HG02759 (cell line): ENCODE results near the gene GRXCR1.
A peak's percentile ranks its signal among the peaks of the same experiment; 100 is the strongest.

Experiments
- ATAC-seq: cut with Tn5 transposase; IDR thresholded peaks from one replicate; pipeline ENCODE4 v1.9.1; 2021; ENCODE audit warnings: mild to moderate bottlenecking, moderate library complexity; ENCODE audit not compliant: unreplicated experiment

GRXCR1 gene

DNA sequence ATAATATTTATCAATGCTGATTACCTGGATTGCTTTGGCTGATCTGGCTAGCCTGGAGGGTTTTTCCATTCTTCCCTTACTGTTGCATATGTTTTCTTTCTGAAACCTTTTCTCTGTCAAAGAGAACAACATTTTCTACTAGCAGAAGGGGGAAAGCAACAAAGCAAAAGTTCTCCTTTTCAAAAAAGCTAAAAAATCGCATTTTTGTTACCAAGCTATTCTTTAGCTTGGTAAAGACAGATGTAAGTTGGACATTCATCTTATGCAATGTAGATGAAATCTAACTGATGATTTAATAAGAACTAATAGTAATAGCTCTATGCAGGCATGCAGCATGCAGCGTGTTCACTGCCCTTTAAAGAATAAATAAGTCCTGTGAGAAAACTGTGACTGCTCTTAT, at the start of gene GRXCR1:
Gene GRXCR1, plus strand, starts transcription at position 301 of the 400 bp plus-strand sequence. CDS start 554 bp downstream, outside the sequence.
- no peak for ATAC-seq

- no peak for ATAC-seq
Measured at GRCh38 chr4:42843694-42844093, 48.8 kb upstream of the GRXCR1 start.

DNA sequence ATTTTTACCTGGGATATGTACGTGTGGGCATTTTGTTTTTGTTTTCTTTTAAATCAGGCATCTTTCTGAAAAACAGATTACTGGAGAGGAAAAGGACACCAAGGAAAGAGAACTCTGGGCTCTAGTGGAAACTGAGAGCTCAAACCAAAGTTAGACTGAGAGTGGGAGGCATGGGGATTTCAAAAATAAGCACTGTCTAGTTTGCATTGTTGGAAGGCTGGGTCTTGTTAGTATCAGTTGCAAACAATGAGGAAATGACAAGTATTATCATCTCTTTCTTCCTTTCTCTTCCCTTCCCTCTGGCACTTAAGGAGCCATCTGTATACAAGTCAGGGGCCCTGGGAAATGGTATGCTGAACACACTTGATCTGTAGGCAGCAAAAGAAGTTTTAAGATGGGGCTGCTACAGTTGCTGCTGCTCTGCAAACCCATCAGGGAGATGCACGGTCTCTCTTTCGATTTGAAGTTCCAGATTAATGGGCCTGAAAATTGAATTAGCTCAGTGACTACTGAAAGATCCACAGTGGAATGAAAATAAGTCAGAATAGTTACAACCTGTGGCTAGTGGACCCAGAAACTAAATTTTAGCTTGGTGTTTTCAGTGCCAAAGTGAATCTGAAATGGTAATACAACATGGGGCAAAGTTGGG, 48.0 kb upstream of the GRXCR1 start:
- ATAC-seq, result no peak

DNA sequence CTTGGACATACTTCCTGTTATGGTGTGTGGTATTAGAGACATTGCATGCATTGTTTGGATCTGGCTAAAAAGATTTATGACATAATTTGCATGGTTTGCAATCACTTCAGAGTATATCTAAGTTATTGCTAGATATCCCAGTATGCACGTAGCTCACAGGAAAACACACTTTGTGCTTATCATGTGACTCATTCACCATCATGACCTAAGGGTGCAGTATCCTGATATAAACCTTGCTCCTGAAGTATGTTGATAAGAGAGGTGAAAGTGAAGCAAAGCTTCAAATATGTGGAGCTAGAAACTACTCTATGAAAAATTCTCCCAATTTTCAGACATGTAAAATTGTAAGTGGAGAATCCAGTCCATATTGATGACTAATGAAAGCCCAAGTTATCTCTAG, 46.9 kb upstream of the GRXCR1 start:
- ATAC-seq, result no peak

- ATAC-seq, result no peak
Measured at GRCh38 chr4:42855779-42856178, 36.7 kb upstream of the GRXCR1 start.

- ATAC-seq, result peak; percentile 87
Measured at GRCh38 chr4:42865572-42866189, 26.8 kb upstream of the GRXCR1 start.

GRCh38 chr4:42871261-42871660, 21.3 kb upstream of the GRXCR1 start:
- no peak for ATAC-seq

DNA sequence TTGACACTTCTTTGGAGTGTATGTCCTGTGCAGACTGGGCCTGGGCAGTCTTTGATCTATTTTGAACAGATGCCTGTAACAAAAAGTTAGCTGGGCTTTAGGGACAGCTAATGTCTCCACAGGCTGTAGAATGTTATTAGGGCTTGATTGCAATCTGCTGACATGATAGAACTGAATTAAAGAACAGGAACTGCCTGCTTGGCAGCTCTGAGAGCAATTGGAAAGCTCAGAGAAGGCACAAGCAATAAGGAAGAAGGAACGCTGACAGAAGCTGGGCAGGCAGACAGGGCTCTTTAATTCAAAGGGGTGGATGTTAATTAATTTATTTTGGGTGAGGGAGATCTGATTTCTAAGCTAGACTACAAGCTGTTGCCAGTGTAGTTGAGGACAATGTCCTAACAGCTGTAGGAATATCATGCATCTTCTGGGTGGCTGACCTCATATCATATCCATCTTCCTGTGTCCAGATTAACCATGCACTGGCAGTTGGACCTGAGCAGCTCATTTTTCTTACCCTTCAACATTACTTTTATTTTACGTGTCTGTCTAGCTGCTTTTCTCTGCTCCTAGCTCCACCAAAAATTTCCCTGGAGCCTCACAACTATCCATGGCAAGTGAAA, 20.7 kb upstream of the GRXCR1 start:
- no peak for ATAC-seq

GRCh38 chr4:42878863-42879262, 13.7 kb upstream of the GRXCR1 start:
- ATAC-seq, result no peak

GRCh38 chr4:42881253-42881652, 11.3 kb upstream of the GRXCR1 start:
- no peak for ATAC-seq

- ATAC-seq, result no peak
Measured at GRCh38 chr4:42891644-42892043, 869 bp upstream of the GRXCR1 start.

GRCh38 chr4:42895452-42895851, 2.9 kb downstream of the GRXCR1 start:
- ATAC-seq, result no peak

DNA sequence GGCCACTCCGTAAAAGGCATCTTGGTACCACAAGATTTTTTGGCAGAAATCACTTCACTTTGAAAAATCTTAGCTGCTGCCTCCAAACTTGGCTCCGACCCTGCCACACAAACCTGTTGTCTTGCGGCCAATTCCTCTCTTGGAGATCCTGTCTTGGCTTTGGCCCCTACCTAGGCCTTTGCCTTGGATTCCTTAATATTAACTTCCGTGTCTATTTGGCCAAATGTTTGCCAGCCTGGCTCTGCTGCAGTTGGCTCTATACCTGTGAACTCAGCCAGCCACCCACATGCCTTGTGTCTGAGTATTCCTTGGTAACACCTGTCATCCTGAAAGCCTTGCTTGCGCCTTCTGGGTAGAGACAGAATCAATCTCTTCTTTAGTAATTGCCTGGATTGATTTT, 12.5 kb downstream of the GRXCR1 start:
- no peak for ATAC-seq

- no peak for ATAC-seq
Measured at GRCh38 chr4:42905591-42905990, 13.1 kb downstream of the GRXCR1 start.

- ATAC-seq, result no peak
Measured at GRCh38 chr4:42906341-42906740, 13.8 kb downstream of the GRXCR1 start.

DNA sequence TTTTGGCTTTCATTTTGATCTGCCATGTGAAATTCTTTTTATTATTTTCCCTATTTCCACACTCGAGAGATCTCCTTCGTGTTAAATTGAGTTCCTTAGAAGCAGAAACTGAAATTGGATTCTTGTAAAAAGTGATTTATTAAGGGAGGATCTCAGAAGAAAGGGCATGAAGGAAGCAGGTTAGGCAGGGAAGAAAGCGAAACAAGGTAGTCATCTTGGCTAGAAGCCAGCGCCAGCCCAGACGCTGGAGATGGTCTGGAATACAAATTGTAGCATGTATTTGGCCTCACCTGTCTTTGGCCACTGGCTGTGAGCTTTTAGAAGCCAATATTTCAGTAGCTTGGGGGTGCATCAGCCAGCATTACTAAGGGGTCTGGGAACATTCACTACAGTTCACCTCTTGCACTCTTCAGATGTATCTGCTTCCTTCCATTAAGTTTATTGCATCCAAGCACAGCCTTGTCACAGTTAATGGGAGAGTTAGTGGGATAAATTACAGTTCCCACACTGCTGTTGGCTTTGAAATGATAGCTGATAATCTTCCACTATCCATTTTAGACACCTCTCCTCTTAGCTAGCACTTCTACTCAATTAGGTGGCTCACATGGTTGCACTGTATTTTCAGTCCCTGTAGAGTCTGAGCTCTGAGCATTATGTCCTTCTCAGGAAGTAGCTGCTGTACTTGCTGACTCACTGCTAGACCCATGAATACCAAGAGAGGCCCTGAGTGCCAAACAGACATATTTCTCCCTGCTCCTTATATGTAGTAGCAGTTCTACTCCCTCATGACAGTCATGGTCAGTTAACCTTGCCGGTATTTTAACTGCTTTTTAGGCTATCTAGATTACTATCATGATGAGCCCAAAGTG, 14.6 kb downstream of the GRXCR1 start:
- ATAC-seq, result no peak

- ATAC-seq, result no peak
Measured at GRCh38 chr4:42910459-42910858, 17.9 kb downstream of the GRXCR1 start.

GRCh38 chr4:42914937-42915336, 22.4 kb downstream of the GRXCR1 start:
- ATAC-seq, result no peak

DNA sequence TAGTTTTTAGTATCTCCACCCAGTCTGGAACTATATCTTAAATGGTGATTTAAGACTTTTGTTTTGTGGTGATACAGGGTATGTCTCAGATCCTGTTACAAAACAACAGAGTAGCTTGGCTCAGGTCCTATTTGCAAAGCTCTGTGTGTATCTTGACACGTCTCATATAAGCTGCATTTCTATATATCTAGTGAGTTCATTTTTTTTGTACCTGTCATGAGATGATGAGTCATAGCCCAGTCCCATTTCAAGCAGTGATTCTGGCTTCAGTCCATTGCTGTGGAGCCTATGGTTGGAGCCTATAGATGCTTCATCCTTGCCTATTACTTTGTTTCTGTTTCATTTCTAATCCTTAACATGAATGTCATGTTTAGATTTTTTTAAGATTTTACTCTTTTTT, 23.0 kb downstream of the GRXCR1 start:
- ATAC-seq, result no peak

DNA sequence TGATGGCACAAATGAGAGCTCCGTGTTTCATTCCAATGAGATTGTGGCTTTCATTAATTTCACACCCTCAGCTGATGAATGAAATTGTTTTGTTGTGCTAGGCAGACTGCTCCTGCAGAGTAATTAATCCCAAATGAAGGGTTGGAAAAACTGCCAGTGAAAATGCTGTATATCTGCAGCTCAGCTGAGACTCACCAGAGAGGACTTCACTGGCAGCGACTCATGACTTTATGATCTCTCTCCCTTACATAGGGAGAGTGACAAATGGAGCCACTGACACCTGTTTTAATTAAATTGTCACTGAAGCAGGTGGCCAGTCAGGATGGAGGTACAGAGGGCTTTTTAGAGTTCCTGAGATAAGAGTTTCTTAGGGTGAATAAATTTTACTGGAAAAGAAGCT, 24.8 kb downstream of the GRXCR1 start:
- ATAC-seq, result no peak

DNA sequence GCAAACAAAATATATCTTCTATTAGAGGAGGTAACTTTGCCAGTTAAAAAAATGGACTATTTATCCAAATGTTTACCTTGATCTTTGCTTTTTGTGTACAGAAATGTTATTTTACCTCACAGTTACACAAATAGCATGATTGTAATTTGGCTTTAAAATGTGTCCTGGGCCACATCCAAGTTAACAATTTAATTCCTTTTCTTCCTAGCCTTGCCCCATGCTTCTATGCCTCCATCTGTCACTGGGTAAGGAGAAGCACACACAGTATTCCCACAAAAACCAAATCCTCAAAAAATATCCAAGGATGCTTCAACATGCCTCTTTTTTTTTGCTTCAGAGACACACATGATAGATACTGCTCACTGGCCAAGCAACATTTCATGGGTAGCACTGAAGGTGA, 30.9 kb downstream of the GRXCR1 start:
- no peak for ATAC-seq
